ENCODE measurements around the gene ARL17B. TPM values are rescaled to one million over a fixed set of nuclear protein-coding genes. Genes with fewer than 3 reads are reported as not detected.

The ARL17B gene
- total and polyA plus RNA-seq, 2 of the 8 experiments (the other 6 are each of a cell fraction or from before 2014, with no cell fraction given) = 5.4 to 21.6 TPM

GRCh38 chr17:46266656-46267544 is 94.7 kb downstream of the ARL17B start (continued):
- no peak for TF ChIP-seq RFX5 (IDR thresholded peaks at IDR 0.05; ENCODE audit: borderline replicate concordance, low read depth, low read length)
- peak; percentile 85 for TF ChIP-seq ASH2L (IDR thresholded peaks at IDR 0.05; ENCODE audit: low read length)
- TF ChIP-seq GTF2F1 (IDR thresholded peaks at IDR 0.05; ENCODE audit: borderline replicate concordance, low read depth, low read length) = peak; percentile 35; the same call in 1 of the 2 replicates
- peak in 1 of 2 experiments; percentile 15; a peak in 1 of 4 replicates for TF ChIP-seq RAD21 (IDR thresholded peaks at IDR 0.05 in 1 of 2, conservative IDR thresholded peaks at IDR 0.05 in 1 of 2; ENCODE audit: low read depth in 2 of 2, low read length in 2 of 2)
- peak; percentile 63; the same call in 1 of the 2 replicates for TF ChIP-seq BACH1 (IDR thresholded peaks at IDR 0.05; ENCODE audit: low read length)
- TF ChIP-seq NANOG (IDR thresholded peaks at IDR 0.05; ENCODE audit: insufficient read depth, low read depth, low read length, poor library complexity, severe bottlenecking) = no peak
- no peak; the same call in 1 of the 2 replicates for TF ChIP-seq GABPA (IDR thresholded peaks at IDR 0.05; ENCODE audit: borderline replicate concordance, insufficient read depth, low read length)
- no peak for TF ChIP-seq SIX5 (IDR thresholded peaks at IDR 0.05; ENCODE audit: low read depth, low read length)
- TF ChIP-seq BRCA1 (IDR thresholded peaks at IDR 0.05; ENCODE audit: low read depth, low read length) = no peak
- TF ChIP-seq RXRA (IDR thresholded peaks at IDR 0.05; ENCODE audit: insufficient read depth, low read depth, low read length) = no peak
- TF ChIP-seq SP2 (IDR thresholded peaks at IDR 0.05; ENCODE audit: low read length) = no peak
- no peak for TF ChIP-seq POU5F1 (IDR thresholded peaks at IDR 0.05; ENCODE audit: low read depth, low read length)
- peak; percentile 52; the same call in 1 of the 2 replicates for TF ChIP-seq POLR2AphosphoS5 (IDR thresholded peaks at IDR 0.05; ENCODE audit: low read depth, low read length)
- TF ChIP-seq HDAC2 (IDR thresholded peaks at IDR 0.05; ENCODE audit: borderline replicate concordance in 1 of 2, low read depth in 2 of 2, low read length in 2 of 2) = peak; percentile 65 to 80; a peak in 2 of 4 replicates
- peak; percentile 38; the same call in 1 of the 2 replicates for TF ChIP-seq CREB1 (IDR thresholded peaks at IDR 0.05)
- TF ChIP-seq ATF3 (IDR thresholded peaks at IDR 0.05; ENCODE audit: insufficient read depth, low read depth, low read length) = no peak
- no peak for TF ChIP-seq CHD1 (IDR thresholded peaks at IDR 0.05; ENCODE audit: low read depth, low read length)
- TF ChIP-seq RNF2 (IDR thresholded peaks at IDR 0.05; ENCODE audit: borderline replicate concordance, low read depth, low read length, missing control alignments, poor library complexity, severe bottlenecking) = no peak
- TF ChIP-seq TAF7 (optimal IDR thresholded peaks at IDR 0.05; ENCODE audit: borderline replicate concordance, low read depth, low read length) = peak; percentile 33
- TF ChIP-seq YY1 (IDR thresholded peaks at IDR 0.05; ENCODE audit: low read depth, low read length) = peak; percentile 35; the same call in 1 of the 2 replicates
- no peak for TF ChIP-seq MAFK (IDR thresholded peaks at IDR 0.05; ENCODE audit: low read depth, low read length)
- peak; percentile 62 for TF ChIP-seq NRF1 (IDR thresholded peaks at IDR 0.05; ENCODE audit: low read depth, low read length)
- TF ChIP-seq JUN (IDR thresholded peaks at IDR 0.05; ENCODE audit: low read depth, low read length) = no peak
